HEK293 (cell line): Measurements from ENCODE around the gene MCEMP1.

Source experiments
- CTCF ChIA-PET: fragments of 350-600 bp; formaldehyde crosslinking; extraction: SDS; loops from one replicate; lab custom pipeline; 2021; ENCODE audit warnings: antibody characterized with exemption; lab: Yijun Ruan, JAX
- POLR2A ChIA-PET: fragments of 300-600 bp; formaldehyde crosslinking; extraction: SDS; loops from one replicate; lab custom pipeline; 2020; ENCODE audit warnings: antibody characterized with exemption, inconsistent platforms; lab: Yijun Ruan, JAX
- H3K27ac ChIP-seq: fragments of 200-500 bp; sonication (Bioruptor generic); 2 replicates; pipeline ENCODE4 v1.5.1; 2014; ENCODE audit warnings: low read depth, low read length, control low read depth, inconsistent platforms; ENCODE audit errors: extremely low read depth
- H3K36me3 ChIP-seq, 2 experiments: fragments of 200-500 bp in 1 of 2; sonication (Bioruptor generic) in 1 of 2; 1 replicate in 1 of 2; 2 replicates in 1 of 2; pipeline ENCODE4 v1.5.1; 2014 to 2017; ENCODE audit warnings: inconsistent platforms in 2 of 2, low read length in 2 of 2; ENCODE audit not compliant: control insufficient read depth in 2 of 2, insufficient read depth in 1 of 2
- H3K4me1 ChIP-seq: fragments of 200-500 bp; sonication (Bioruptor generic); 2 replicates; pipeline ENCODE4 v1.5.1; 2014; ENCODE audit warnings: mild to moderate bottlenecking, low read length, inconsistent platforms; ENCODE audit not compliant: control insufficient read depth, insufficient read depth
- H3K4me3 ChIP-seq: 2 replicates; pipeline ENCODE4 v1.5.1; 2011; ENCODE audit warnings: low read depth, mild to moderate bottlenecking, control low read depth, low read length, moderate library complexity
- H3K9me3 ChIP-seq: fragments of 200-500 bp; sonication (Bioruptor generic); 2 replicates; pipeline ENCODE4 v1.5.1; 2014; ENCODE audit warnings: low read depth, low read length, inconsistent platforms; ENCODE audit not compliant: control insufficient read depth, insufficient read depth
- EGR2 ChIP-seq: fragments of 450-650 bp; formaldehyde crosslinking; IDR thresholded peaks from 2 replicates; pipeline ENCODE4 v1.5.1; 2016; ENCODE audit warnings: low read depth, missing biosample characterization, missing genetic modification characterization
- SP7 ChIP-seq: fragments of 450-650 bp; formaldehyde crosslinking; IDR thresholded peaks from 2 replicates; pipeline ENCODE4 v1.5.1; 2016; ENCODE audit warnings: missing biosample characterization, missing genetic modification characterization
- ZNF223 ChIP-seq: fragments of 450-650 bp; formaldehyde crosslinking; IDR thresholded peaks from 2 replicates; pipeline ENCODE4 v1.5.1; 2016; ENCODE audit warnings: missing biosample characterization, missing genetic modification characterization
- ZNF341 ChIP-seq: fragments of 450-650 bp; formaldehyde crosslinking; IDR thresholded peaks from 2 replicates; pipeline ENCODE4; 2016; ENCODE audit warnings: low read depth, missing biosample characterization, missing genetic modification characterization
- ZNF555 ChIP-seq: fragments of 450-650 bp; formaldehyde crosslinking; conservative IDR thresholded peaks from 2 replicates; pipeline ENCODE4 v1.5.1; 2017; ENCODE audit warnings: missing biosample characterization, mild to moderate bottlenecking, missing genetic modification characterization, inconsistent platforms
- ZNF610 ChIP-seq: fragments of 450-650 bp; formaldehyde crosslinking; IDR thresholded peaks from 2 replicates; pipeline ENCODE4 v1.5.1; 2016; ENCODE audit warnings: missing biosample characterization, missing genetic modification characterization, borderline replicate concordance
- ZNF624 ChIP-seq: fragments of 450-650 bp; formaldehyde crosslinking; IDR thresholded peaks from 2 replicates; pipeline ENCODE4 v1.5.1; 2017; ENCODE audit warnings: missing biosample characterization, missing genetic modification characterization
- TF ChIP-seq, protein P1 (sequence below): fragments of 450-650 bp; formaldehyde crosslinking; conservative IDR thresholded peaks from 2 replicates; pipeline ENCODE4 v1.5.1; 2016; ENCODE audit warnings: low read depth, missing biosample characterization, missing genetic modification characterization
- TF ChIP-seq, protein P2 (sequence below): fragments of 450-650 bp; formaldehyde crosslinking; IDR thresholded peaks from 2 replicates; pipeline ENCODE4 v1.5.1; 2016; ENCODE audit warnings: missing biosample characterization, missing genetic modification characterization
- TF ChIP-seq, protein P3 (sequence below): fragments of 450-650 bp; formaldehyde crosslinking; IDR thresholded peaks from 2 replicates; pipeline ENCODE4 v1.5.1; 2016; ENCODE audit warnings: missing biosample characterization, missing genetic modification characterization
- TF ChIP-seq, protein P4 (sequence below): fragments of 450-650 bp; formaldehyde crosslinking; IDR thresholded peaks from 2 replicates; pipeline ENCODE4 v1.5.1; 2017; ENCODE audit warnings: missing biosample characterization, missing genetic modification characterization

MCEMP1 gene

DNA sequence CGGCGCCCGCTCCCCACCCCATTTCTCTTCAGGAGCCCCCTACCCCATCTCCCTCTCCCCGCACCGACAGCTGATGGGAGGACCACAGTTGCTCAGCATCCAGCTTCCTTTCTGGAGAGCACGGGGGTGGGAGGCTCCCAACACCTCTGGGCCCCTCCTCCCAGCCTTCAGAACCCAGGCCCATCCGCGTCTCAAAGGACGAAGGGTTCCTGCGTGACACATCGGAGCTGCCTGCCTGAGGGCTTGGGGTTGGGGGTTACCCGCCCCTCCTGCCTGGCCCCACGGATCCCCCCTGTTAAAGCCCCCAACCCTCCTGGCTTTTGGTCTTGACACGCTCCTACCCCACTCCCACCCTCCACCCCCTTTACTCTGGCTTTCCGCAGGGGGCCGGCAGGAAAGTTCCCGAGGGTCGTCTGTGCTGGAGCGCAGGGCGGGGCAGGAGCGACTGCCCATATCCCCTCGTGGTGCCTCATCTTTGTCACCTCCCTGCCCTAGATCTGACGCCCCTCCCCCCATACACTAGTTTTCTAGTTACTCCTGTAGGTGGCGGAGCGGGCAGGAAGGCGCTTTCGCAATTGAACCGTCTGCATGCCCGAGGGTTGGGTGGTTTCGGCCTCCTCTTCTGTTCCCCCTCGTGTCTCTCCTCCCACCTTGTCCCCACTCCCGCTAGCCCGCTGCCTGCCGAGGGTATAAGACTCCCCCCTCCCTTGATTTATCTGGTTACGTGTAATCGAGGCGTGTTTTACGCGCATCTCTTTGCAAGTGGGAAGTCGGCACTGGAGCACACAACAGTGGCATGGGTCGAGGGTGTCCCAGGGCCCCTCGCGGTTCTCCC, 4.7 kb downstream of the MCEMP1 start (continued):
- TF ChIP-seq ZNF624 (tag by site-specific recombination), result no peak
- TF ChIP-seq ZNF555 (tag by site-specific recombination), result no peak
- TF ChIP-seq, protein P1, sequence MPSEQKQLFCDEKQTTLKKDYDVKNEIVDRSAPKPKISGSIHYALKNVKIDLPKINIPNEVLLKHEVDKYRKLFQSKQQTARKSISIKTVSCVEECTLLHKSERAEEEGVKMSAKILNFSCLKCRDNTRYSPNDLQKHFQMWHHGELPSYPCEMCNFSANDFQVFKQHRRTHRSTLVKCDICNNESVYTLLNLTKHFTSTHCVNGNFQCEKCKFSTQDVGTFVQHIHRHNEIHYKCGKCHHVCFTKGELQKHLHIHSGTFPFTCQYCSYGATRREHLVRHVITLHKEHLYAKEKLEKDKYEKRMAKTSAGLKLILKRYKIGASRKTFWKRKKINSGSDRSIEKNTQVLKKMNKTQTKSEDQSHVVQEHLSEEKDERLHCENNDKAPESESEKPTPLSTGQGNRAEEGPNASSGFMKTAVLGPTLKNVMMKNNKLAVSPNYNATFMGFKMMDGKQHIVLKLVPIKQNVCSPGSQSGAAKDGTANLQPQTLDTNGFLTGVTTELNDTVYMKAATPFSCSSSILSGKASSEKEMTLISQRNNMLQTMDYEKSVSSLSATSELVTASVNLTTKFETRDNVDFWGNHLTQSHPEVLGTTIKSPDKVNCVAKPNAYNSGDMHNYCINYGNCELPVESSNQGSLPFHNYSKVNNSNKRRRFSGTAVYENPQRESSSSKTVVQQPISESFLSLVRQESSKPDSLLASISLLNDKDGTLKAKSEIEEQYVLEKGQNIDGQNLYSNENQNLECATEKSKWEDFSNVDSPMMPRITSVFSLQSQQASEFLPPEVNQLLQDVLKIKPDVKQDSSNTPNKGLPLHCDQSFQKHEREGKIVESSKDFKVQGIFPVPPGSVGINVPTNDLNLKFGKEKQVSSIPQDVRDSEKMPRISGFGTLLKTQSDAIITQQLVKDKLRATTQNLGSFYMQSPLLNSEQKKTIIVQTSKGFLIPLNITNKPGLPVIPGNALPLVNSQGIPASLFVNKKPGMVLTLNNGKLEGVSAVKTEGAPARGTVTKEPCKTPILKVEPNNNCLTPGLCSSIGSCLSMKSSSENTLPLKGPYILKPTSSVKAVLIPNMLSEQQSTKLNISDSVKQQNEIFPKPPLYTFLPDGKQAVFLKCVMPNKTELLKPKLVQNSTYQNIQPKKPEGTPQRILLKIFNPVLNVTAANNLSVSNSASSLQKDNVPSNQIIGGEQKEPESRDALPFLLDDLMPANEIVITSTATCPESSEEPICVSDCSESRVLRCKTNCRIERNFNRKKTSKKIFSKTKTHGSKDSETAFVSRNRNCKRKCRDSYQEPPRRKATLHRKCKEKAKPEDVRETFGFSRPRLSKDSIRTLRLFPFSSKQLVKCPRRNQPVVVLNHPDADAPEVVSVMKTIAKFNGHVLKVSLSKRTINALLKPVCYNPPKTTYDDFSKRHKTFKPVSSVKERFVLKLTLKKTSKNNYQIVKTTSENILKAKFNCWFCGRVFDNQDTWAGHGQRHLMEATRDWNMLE, result no peak

DNA sequence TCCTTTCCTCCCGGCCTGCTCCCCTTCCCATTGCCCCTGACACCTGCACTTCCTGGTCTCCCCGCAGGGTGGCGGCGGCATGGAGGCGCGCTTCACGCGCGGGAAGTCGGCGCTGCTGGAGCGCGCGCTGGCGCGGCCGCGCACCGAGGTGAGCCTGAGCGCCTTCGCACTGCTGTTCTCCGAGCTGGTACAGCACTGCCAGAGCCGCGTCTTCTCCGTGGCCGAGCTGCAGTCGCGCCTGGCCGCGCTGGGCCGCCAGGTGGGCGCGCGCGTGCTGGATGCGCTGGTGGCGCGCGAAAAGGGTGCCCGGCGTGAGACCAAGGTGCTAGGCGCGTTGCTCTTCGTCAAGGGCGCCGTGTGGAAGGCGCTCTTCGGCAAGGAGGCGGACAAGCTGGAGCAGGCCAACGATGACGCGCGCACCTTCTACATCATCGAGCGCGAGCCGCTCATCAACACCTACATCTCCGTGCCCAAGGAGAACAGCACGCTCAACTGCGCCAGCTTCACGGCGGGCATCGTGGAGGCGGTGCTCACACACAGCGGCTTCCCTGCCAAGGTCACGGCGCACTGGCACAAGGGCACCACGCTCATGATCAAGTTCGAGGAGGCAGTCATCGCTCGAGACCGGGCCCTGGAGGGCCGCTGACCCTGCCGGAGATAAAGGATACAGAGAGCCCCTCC, 5.4 kb downstream of the MCEMP1 start:
- TF ChIP-seq ZNF223 (tag by site-specific recombination) (no peak), ZNF610 (no peak), EGR2 (no peak), SP7 (tag by site-specific recombination) (no peak)
- TF ChIP-seq, protein P2, sequence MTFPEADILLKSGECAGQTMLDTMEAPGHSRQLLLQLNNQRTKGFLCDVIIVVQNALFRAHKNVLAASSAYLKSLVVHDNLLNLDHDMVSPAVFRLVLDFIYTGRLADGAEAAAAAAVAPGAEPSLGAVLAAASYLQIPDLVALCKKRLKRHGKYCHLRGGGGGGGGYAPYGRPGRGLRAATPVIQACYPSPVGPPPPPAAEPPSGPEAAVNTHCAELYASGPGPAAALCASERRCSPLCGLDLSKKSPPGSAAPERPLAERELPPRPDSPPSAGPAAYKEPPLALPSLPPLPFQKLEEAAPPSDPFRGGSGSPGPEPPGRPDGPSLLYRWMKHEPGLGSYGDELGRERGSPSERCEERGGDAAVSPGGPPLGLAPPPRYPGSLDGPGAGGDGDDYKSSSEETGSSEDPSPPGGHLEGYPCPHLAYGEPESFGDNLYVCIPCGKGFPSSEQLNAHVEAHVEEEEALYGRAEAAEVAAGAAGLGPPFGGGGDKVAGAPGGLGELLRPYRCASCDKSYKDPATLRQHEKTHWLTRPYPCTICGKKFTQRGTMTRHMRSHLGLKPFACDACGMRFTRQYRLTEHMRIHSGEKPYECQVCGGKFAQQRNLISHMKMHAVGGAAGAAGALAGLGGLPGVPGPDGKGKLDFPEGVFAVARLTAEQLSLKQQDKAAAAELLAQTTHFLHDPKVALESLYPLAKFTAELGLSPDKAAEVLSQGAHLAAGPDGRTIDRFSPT (tag by site-specific recombination), result 0 out of 2 replicates have a peak, but pooled peaks have one; percentile 35
- TF ChIP-seq, protein P3, sequence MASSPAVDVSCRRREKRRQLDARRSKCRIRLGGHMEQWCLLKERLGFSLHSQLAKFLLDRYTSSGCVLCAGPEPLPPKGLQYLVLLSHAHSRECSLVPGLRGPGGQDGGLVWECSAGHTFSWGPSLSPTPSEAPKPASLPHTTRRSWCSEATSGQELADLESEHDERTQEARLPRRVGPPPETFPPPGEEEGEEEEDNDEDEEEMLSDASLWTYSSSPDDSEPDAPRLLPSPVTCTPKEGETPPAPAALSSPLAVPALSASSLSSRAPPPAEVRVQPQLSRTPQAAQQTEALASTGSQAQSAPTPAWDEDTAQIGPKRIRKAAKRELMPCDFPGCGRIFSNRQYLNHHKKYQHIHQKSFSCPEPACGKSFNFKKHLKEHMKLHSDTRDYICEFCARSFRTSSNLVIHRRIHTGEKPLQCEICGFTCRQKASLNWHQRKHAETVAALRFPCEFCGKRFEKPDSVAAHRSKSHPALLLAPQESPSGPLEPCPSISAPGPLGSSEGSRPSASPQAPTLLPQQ (tag by site-specific recombination), result no peak
- POLR2A ChIA-PET, result no interaction called here
- CTCF ChIA-PET, result no interaction called here
- Histone ChIP-seq H3K9me3 (no peaks in the 10 kb centered on the region), H3K4me3 (no peak overlapping the region), H3K27ac (no peak overlapping the region), H3K36me3 (peaks cover 3 to 18% of the 10 kb centered on the region in 2 experiments; a peak in 2 of 3 replicates), H3K4me1 (no peaks in the 10 kb centered on the region)

DNA sequence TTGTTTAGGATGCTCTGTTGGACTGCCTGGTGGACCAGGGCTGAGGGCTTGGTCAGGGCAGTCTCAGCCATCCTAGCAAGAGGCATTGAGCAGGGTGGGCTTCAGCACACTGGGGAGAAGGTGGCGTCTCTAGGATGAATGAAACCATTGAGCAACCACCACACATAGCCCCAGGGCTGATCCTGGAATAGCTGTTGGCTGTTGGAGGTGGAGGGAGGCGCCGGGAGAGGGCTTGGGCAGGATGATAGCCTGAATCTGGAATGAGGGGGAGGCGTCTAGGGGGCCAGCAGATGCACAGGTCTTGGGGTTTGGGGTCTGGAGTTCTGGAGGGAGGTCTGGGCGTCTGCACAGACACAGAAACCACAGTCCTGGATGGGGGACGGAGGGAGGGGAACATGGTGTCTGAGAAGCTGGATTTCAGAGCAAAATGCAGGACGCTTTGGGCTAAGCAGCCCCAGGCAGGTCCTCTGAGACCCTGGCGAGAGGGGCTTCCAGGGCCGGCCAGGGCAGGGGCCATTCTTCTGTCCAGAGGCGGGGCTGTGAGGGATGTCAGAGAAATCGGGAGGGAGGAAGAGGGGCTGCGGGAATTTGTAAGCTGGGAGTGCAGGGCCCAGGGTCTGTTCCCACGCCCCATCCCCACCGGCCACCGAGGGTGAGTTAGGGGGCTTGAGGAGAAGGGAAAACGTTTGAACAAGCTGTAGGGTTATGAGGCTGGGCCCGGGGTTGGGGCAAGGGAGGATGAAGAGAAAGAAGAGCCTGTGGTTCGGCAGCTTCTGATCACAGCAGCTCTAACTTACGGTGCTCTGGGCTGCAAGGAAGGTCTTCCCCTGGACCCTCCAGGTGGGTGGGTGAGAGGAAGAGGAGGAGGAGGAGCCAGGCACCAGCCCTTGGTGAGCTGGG, 8.9 kb downstream of the MCEMP1 start:
- H3K27ac ChIP-seq, result no peak overlapping the region
- H3K9me3 ChIP-seq, result no peaks in the 10 kb centered on the region
- ChIA-PET POLR2A (interaction anchor here (0.5 to 2.1 kb wide), 4 partner anchors 13 to 162 kb away, joined by 3 to 6 read pairs (median 4); no protein-coding TSS in a partner anchor), CTCF (interaction anchor here (1.4 kb wide), 1 partner anchor 117 kb away, joined by 6 read pairs; no protein-coding TSS in a partner anchor)
- no peak overlapping the region for H3K4me3 ChIP-seq
- H3K4me1 ChIP-seq, result no peaks in the 10 kb centered on the region
- H3K36me3 ChIP-seq, result peaks cover 3 to 18% of the 10 kb centered on the region in 2 experiments; a peak in 2 of 3 replicates
- TF ChIP-seq ZNF341 (tag by site-specific recombination), result peak; percentile 93
- TF ChIP-seq, protein P4, sequence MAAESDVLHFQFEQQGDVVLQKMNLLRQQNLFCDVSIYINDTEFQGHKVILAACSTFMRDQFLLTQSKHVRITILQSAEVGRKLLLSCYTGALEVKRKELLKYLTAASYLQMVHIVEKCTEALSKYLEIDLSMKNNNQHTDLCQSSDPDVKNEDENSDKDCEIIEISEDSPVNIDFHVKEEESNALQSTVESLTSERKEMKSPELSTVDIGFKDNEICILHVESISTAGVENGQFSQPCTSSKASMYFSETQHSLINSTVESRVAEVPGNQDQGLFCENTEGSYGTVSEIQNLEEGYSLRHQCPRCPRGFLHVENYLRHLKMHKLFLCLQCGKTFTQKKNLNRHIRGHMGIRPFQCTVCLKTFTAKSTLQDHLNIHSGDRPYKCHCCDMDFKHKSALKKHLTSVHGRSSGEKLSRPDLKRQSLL (tag by site-specific recombination), result no peak
